Glomerular visceral epithelial cell (primary cell): Measurements from ENCODE around the gene CACNB4.
"Not testable (repeated sequence)": the region's sequence is repeated elsewhere in the genome, so short reads cannot be mapped to it uniquely, and the experiment has no call there.

ENCODE experiments used
- DNase-seq: peaks from one replicate; pipeline ENCODE4 v3.0.0-alpha.2; 2016; ENCODE audit errors: extremely low spot score

Gene CACNB4

GRCh38 chr2:151905963-151906632 is 192.7 kb downstream of the CACNB4 start:
- no peak for DNase-seq

GRCh38 chr2:151904807-151905206 is 194.0 kb downstream of the CACNB4 start:
- no peak for DNase-seq

GRCh38 chr2:151904021-151904420 is 194.8 kb downstream of the CACNB4 start:
- no peak for DNase-seq

GRCh38 chr2:151902829-151903228 is 196.0 kb downstream of the CACNB4 start:
- no peak for DNase-seq

GRCh38 chr2:151900331-151900730 is 198.5 kb downstream of the CACNB4 start:
- DNase-seq, result peak; percentile 27

GRCh38 chr2:151899156-151899555 is 199.7 kb downstream of the CACNB4 start:
- no peak for DNase-seq

- DNase-seq, result peak; percentile 40
Observed at GRCh38 chr2:151891566-151892194, 207.2 kb downstream of the CACNB4 start.

- DNase-seq, result no peak
Observed at GRCh38 chr2:151887164-151887563, 211.7 kb downstream of the CACNB4 start.

GRCh38 chr2:151886241-151886640 is 212.6 kb downstream of the CACNB4 start:
- DNase-seq, result no peak

GRCh38 chr2:151882786-151883445 is 215.9 kb downstream of the CACNB4 start:
- no peak for DNase-seq

- DNase-seq, result no peak
Observed at GRCh38 chr2:151881342-151881741, 217.5 kb downstream of the CACNB4 start.

- no peak for DNase-seq
Observed at GRCh38 chr2:151880586-151880985, 218.3 kb downstream of the CACNB4 start.

- peak; percentile 14 for DNase-seq
Observed at GRCh38 chr2:151878655-151879563, 219.9 kb downstream of the CACNB4 start.

GRCh38 chr2:151878204-151878603 is 220.6 kb downstream of the CACNB4 start:
- no peak for DNase-seq

- not testable (repeated sequence) for DNase-seq
Observed at GRCh38 chr2:151875631-151876030, 223.2 kb downstream of the CACNB4 start.

GRCh38 chr2:151872463-151872862 is 226.4 kb downstream of the CACNB4 start:
- DNase-seq, result no peak

- DNase-seq, result no peak
Observed at GRCh38 chr2:151869291-151869690, 229.6 kb downstream of the CACNB4 start.

GRCh38 chr2:151862700-151863099 is 236.1 kb downstream of the CACNB4 start:
- peak; percentile 77 for DNase-seq

GRCh38 chr2:151861174-151861573 is 237.7 kb downstream of the CACNB4 start:
- peak; percentile 15 for DNase-seq

- no peak for DNase-seq
Observed at GRCh38 chr2:151860613-151861146, 238.2 kb downstream of the CACNB4 start.

- DNase-seq, result no peak
Observed at GRCh38 chr2:151860210-151860609, 238.6 kb downstream of the CACNB4 start.

- DNase-seq, result peak; percentile 26
Observed at GRCh38 chr2:151857650-151858049, 241.2 kb downstream of the CACNB4 start.
